ENCODE measurements around the gene DNAJC1. TPM values are rescaled to one million over a fixed set of nuclear protein-coding genes. Genes with fewer than 3 reads are reported as not detected.

The DNAJC1 gene
- total and polyA plus RNA-seq, 2 of the 8 experiments (the other 6 are each of a cell fraction or from before 2014, with no cell fraction given), result 6.8 to 14.8 TPM

DNA sequence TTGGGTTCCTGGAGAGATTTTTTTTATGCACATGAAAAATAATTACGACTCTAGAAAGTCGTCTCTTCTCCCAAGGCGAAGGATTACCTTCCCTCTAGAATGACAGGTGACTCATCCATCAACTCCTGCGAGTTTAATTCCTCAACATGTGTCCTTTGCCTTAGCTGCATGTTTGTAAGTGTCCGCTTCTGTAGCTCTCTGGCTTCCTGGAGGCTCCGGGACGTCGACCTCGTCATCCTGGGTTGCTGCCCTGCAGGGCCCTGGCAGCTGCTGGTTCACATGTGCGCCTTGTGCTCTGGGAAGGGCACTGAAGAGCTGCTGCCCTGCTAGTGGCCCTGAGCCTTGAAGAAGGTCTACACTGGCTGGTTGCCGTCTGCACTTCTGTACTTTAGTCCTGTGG is 259.3 kb downstream of the DNAJC1 start:
- Histone ChIP-seq H3K4ac (replicated peaks; ENCODE audit: insufficient read length, low read depth, low read length) (no peak overlapping the region), H3K18ac (ENCODE audit: extremely low read depth, low read length) (no peak overlapping the region), H3K9ac (replicated peaks in 1 of 4; ENCODE audit: extremely low read depth in 1 of 4, low read depth in 3 of 4, low read length in 3 of 4) (no peak overlapping the region), H2BK20ac (ENCODE audit: low read length) (no peak overlapping the region), H3K79me2 (ENCODE audit: control insufficient read depth in 1 of 2, insufficient read depth in 2 of 2, low read length in 2 of 2) (no peaks in the 10 kb centered on the region), H2BK15ac (ENCODE audit: low read length) (peak overlapping the region; percentile 10; the same call in 1 of the 2 replicates), H4K5ac (ENCODE audit: insufficient read length, low read depth, low read length) (no peak overlapping the region), H2BK12ac (ENCODE audit: low read depth, low read length) (no peak overlapping the region), H4K8ac (ENCODE audit: extremely low read depth, insufficient read depth, low read length) (no peak overlapping the region), H3K23me2 (ENCODE audit: low read depth, low read length) (no peaks in the 10 kb centered on the region), H2AFZ (ENCODE audit: low read length) (no peak overlapping the region), H3K56ac (replicated peaks; ENCODE audit: insufficient read length, low read depth, low read length) (no peak overlapping the region), H3K14ac (ENCODE audit: insufficient read length) (no peak overlapping the region), H3K4me2 (ENCODE audit: insufficient read depth in 1 of 2, low read depth in 2 of 2, low read length in 2 of 2) (no peak overlapping the region), H3K27ac (ENCODE audit: low read depth, low read length) (no peak overlapping the region), H3K79me1 (ENCODE audit: low read depth, low read length) (no peaks in the 10 kb centered on the region; the same call in none of the 2 replicates), H4K91ac (replicated peaks; ENCODE audit: insufficient read length, low read length) (no peak overlapping the region), H3K4me3 (ENCODE audit: extremely low read depth in 1 of 4, insufficient read depth in 2 of 4, low read depth in 3 of 4, low read length in 4 of 4) (no peak overlapping the region), H3K27me3 (replicated peaks in 1 of 4; ENCODE audit: control insufficient read depth in 3 of 4, extremely low read depth in 1 of 4, insufficient read depth in 3 of 4, low read length in 3 of 4) (no peaks in the 10 kb centered on the region), H2AK5ac (ENCODE audit: low read depth, low read length) (no peak overlapping the region), H2BK120ac (replicated peaks; ENCODE audit: low read depth, low read length) (no peak overlapping the region), H3K4me1 (replicated peaks in 1 of 4; ENCODE audit: control insufficient read depth in 3 of 4, insufficient read depth in 4 of 4, low read length in 3 of 4) (peaks cover 3 to 9% (median 6%) of the 10 kb centered on the region in 4 experiments), H2BK5ac (ENCODE audit: low read depth, low read length) (no peak overlapping the region), H3K36me3 (ENCODE audit: control insufficient read depth in 2 of 4, insufficient read depth in 4 of 4, low read length in 3 of 4) (peaks cover 7 to 57% (median 20%) of the 10 kb centered on the region in 4 experiments), H3K9me3 (ENCODE audit: insufficient read depth in 2 of 2, low read depth in 1 of 2, low read length in 1 of 2) (no peaks in the 10 kb centered on the region), H4K20me1 (replicated peaks in 1 of 2; ENCODE audit: control insufficient read depth in 1 of 2, insufficient read depth in 2 of 2, low read length in 2 of 2) (no peaks in the 10 kb centered on the region), H3K23ac (ENCODE audit: insufficient read length) (no peak overlapping the region)
- TF ChIP-seq SRF (IDR thresholded peaks at IDR 0.05; ENCODE audit: low read depth, low read length) (no peak), POLR2AphosphoS5 (IDR thresholded peaks at IDR 0.05; ENCODE audit: low read depth, low read length) (no peak; the same call in 1 of the 2 replicates), TCF12 (IDR thresholded peaks at IDR 0.05; ENCODE audit: low read depth, low read length) (no peak), CREB1 (IDR thresholded peaks at IDR 0.05) (no peak), KDM5A (IDR thresholded peaks at IDR 0.05; ENCODE audit: low read length) (no peak), CBX8 (IDR thresholded peaks at IDR 0.05; ENCODE audit: borderline replicate concordance, low read depth, low read length) (no peak)
- TF ChIP-seq, protein P1, sequence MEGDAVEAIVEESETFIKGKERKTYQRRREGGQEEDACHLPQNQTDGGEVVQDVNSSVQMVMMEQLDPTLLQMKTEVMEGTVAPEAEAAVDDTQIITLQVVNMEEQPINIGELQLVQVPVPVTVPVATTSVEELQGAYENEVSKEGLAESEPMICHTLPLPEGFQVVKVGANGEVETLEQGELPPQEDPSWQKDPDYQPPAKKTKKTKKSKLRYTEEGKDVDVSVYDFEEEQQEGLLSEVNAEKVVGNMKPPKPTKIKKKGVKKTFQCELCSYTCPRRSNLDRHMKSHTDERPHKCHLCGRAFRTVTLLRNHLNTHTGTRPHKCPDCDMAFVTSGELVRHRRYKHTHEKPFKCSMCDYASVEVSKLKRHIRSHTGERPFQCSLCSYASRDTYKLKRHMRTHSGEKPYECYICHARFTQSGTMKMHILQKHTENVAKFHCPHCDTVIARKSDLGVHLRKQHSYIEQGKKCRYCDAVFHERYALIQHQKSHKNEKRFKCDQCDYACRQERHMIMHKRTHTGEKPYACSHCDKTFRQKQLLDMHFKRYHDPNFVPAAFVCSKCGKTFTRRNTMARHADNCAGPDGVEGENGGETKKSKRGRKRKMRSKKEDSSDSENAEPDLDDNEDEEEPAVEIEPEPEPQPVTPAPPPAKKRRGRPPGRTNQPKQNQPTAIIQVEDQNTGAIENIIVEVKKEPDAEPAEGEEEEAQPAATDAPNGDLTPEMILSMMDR (IDR thresholded peaks at IDR 0.05; ENCODE audit: control extremely low read depth in 1 of 3, insufficient read depth in 1 of 3, low read depth in 1 of 3, low read length in 3 of 3), result no peak
- TF ChIP-seq, protein P2, sequence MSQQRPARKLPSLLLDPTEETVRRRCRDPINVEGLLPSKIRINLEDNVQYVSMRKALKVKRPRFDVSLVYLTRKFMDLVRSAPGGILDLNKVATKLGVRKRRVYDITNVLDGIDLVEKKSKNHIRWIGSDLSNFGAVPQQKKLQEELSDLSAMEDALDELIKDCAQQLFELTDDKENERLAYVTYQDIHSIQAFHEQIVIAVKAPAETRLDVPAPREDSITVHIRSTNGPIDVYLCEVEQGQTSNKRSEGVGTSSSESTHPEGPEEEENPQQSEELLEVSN (IDR thresholded peaks at IDR 0.05), result no peak
- ChIA-PET POLR2A (ENCODE audit: partially characterized antibody) (interaction anchor here (1.0 kb wide), 1 partner anchor 245 kb away, joined by 3 read pairs; no protein-coding TSS in a partner anchor), CTCF (ENCODE audit: partially characterized antibody) (no interaction called here)
- DNase-seq (ENCODE audit: low read depth in 1 of 2, low spot score in 2 of 2) (no peak), FAIRE-seq (no peak)
- WGBS, 2 experiments (ENCODE audit: extremely low coverage in 1 of 2, insufficient coverage in 1 of 2, insufficient read length in 1 of 2, insufficient replicate concordance in 2 of 2, low coverage in 1 of 2, low lambda C conversion rate in 2 of 2, missing lambda C conversion rate in 1 of 2), result 90% methylated on average over 11 of the region's 11 CpGs; no CpG with 5 or more reads in 1 of the 2 experiments
